Measurements from ENCODE around the gene DYNLT4.

DYNLT4 gene

DNA sequence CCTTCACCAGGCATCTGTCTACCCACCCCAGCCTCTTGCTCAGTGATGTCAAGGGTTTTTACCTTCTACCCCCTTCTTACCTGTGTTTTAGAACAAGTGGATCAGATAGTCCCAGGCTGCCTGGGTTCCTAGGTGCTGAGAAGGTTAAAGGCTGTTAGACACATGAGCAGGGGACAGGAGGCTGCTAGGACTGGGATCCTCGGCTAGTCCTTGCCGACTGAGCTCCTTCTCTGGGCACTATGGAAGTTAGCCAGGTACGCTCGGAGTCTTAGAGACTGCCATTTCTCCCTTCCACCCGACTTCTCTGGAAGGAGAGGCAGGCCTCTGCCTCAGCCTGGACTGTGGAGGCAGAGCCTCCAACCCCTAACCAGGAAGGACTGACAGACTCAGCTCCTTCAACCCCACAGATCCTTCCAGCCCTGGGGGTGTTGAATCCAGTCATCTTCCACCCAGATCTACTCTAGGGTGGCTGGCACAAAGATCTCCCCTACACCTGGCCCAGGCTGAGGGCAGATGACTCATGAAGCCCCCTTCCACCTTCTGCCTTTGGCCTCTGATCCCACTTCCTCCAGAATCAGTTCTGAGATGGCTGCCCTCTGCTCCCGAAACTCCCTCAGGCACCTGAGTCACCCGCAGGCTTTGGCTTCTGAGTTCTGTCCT is at the start of gene DYNLT4:
Gene DYNLT4 (minus strand): TSS at position 648 of the 660 bp plus-strand sequence. CDS start 683 bp downstream, outside the sequence.
- Histone ChIP-seq H3K27me3 (ENCODE audit: insufficient read depth, low read depth, severe bottlenecking) (no peaks in the 10 kb centered on the region), H3K27ac (peak within 1 kb of the TSS; percentile 66), H3K36me3 (peaks cover 55% of the 10 kb centered on the region), H3K4me3 (ENCODE audit: low read depth, low read length) (no peak within 1 kb of the TSS), H3K9me3 (ENCODE audit: severe bottlenecking) (no peaks in the 10 kb centered on the region)
- no peak for DNase-seq
- no peak for TF ChIP-seq CTCF (IDR thresholded peaks at IDR 0.05; ENCODE audit: low read depth, low read length)

GRCh38 chr1:44855742-44856141 is 48.6 kb upstream of the DYNLT4 start:
- no peak overlapping the region for H3K27ac ChIP-seq
- H3K4me3 ChIP-seq (ENCODE audit: low read depth, low read length) = no peak overlapping the region
- DNase-seq = no peak
- H3K9me3 ChIP-seq (ENCODE audit: severe bottlenecking) = no peaks in the 10 kb centered on the region
- H3K36me3 ChIP-seq = no peaks in the 10 kb centered on the region; the same call in 1 of the 2 replicates
- no peaks in the 10 kb centered on the region for H3K27me3 ChIP-seq (ENCODE audit: insufficient read depth, low read depth, severe bottlenecking)
- no peak for TF ChIP-seq CTCF (IDR thresholded peaks at IDR 0.05; ENCODE audit: low read depth, low read length)

DNA sequence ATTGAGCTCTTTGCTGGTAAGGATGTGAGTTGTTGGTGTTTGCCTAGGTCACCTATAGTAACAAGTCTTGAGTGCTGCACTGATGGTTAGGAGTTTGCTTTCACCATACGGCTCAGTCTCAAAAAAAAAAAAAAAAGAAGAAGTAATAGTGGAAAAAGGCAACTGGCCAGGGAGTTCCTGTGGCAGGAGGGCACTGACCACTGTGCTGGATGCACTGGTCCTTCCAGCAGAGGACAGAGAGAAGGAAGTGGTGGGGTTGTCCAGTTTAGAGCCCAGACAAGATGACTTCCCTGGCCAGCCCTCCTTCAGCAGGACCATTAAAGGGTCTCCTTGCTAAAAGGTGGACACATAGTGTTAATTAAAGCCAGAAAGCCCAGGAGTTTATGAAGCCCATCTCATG is 47.8 kb upstream of the DYNLT4 start:
- no peak overlapping the region for H3K4me3 ChIP-seq (ENCODE audit: low read depth, low read length)
- no peak for TF ChIP-seq CTCF (IDR thresholded peaks at IDR 0.05; ENCODE audit: low read depth, low read length)
- H3K9me3 ChIP-seq (ENCODE audit: severe bottlenecking) = no peaks in the 10 kb centered on the region
- no peaks in the 10 kb centered on the region for H3K27me3 ChIP-seq (ENCODE audit: insufficient read depth, low read depth, severe bottlenecking)
- DNase-seq = no peak
- no peak overlapping the region for H3K27ac ChIP-seq
- no peaks in the 10 kb centered on the region; the same call in 1 of the 2 replicates for H3K36me3 ChIP-seq

- Histone ChIP-seq H3K36me3 (no peaks in the 10 kb centered on the region; the same call in 1 of the 2 replicates), H3K4me3 (ENCODE audit: low read depth, low read length) (no peak overlapping the region), H3K9me3 (ENCODE audit: severe bottlenecking) (no peaks in the 10 kb centered on the region), H3K27me3 (ENCODE audit: insufficient read depth, low read depth, severe bottlenecking) (no peaks in the 10 kb centered on the region), H3K27ac (no peak overlapping the region)
- no peak for DNase-seq
- TF ChIP-seq CTCF (IDR thresholded peaks at IDR 0.05; ENCODE audit: low read depth, low read length) = no peak
Measured at GRCh38 chr1:44853201-44853600, 46.0 kb upstream of the DYNLT4 start.

- no peaks in the 10 kb centered on the region for H3K27me3 ChIP-seq (ENCODE audit: insufficient read depth, low read depth, severe bottlenecking)
- H3K27ac ChIP-seq = no peak overlapping the region
- no peak overlapping the region for H3K4me3 ChIP-seq (ENCODE audit: low read depth, low read length)
- H3K36me3 ChIP-seq = no peaks in the 10 kb centered on the region
- no peak for TF ChIP-seq CTCF (IDR thresholded peaks at IDR 0.05; ENCODE audit: low read depth, low read length)
- H3K9me3 ChIP-seq (ENCODE audit: severe bottlenecking) = no peaks in the 10 kb centered on the region
- DNase-seq = no peak
Measured at GRCh38 chr1:44851308-44851707, 44.2 kb upstream of the DYNLT4 start.
